NCI-H2196 treated with DMSO at 0.1 percent for 48 hours (cell line): ENCODE measurements around the gene UBALD1.
A peak's percentile ranks its signal among the peaks of the same experiment; 100 is the strongest.
"Not testable (repeated sequence)": the region's sequence is repeated elsewhere in the genome, so short reads cannot be mapped to it uniquely, and the experiment has no call there.

Experiments
- DNase-seq: peaks from one replicate; lab custom pipeline; 2025; ENCODE audit not compliant: unreplicated experiment; lab: John Stamatoyannopoulos, UW

Gene UBALD1

DNA sequence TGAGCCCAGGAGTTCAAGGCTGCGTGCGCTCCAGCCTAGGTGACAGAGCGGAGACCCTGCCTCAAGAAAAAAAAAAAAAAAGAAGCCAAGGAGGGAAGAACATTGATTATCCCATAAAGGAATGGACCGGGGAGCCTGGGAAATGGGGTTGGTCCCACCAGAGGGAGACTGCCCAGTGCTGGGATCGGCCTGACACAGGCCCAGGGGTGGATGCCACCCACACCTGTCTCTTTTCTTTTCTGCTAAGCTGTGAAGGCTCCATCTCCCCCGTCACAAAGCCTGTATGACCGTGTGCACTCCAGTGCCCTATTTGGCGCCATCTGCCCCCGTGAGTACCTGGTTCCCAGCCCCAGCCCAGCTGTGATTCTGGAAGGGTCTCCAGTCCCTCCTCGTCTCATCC lies 15.7 kb downstream of the UBALD1 start:
- no peak for DNase-seq

DNA sequence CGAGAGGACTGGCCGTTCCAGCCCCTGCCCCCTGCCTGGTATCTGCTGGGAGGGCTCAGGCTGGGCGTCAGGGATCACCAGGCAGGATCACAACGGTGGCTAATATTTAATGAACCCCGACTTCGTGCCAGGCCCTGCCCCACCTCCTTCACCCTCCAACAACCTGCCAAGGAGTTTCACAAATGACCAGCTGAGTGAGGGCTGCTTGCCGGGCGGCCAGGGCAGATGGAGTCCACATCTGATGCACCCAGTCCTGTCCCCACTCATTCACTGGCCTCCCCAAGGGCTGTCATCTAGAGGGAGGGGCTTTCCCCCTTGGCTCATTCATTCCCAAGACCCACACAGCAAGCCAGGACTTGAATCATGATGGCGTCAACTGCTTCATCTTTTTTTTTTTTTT lies 17.5 kb downstream of the UBALD1 start:
- no peak for DNase-seq

GRCh38 chr16:4594433-4595410 lies 20.0 kb downstream of the UBALD1 start:
- no peak for DNase-seq

GRCh38 chr16:4593086-4593485 lies 21.6 kb downstream of the UBALD1 start:
- DNase-seq: no peak

DNA sequence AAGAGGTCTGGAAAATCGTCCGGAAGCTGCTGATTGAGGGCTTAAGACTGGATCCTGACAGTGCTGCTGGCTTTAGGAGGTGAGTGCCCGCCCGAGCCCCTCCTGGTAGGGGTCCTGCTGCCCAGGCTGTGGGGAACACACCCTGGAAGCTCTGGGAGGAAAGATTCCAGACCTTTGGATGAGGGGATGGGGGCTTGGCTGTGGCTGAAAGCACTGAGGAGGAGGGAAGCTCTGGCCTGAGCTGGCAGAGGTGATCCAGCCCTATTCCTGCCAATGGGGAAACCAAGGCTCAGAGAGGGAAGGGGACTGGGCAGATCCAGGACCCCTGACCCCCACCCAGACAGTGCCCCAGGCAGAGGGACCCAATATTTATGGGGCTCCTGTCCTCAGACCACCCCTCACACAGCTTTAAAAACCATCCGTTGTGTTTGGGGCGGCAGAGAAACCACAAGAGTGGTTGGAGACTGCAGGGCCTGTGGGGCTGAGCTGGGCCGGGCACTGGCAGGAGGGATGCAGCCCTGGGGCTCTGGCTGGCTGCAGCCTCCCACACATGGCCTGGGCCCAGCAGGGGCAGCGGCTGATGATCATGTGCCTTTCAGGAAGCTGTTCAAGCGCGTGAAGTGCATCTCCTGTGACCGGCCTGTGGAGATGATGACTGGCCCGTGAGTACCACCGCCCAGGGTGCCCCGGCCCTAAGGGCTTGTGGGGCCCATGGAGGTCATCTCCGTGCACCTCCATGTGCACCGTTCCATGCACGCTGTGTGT lies 22.8 kb downstream of the UBALD1 start:
- DNase-seq: no peak

DNA sequence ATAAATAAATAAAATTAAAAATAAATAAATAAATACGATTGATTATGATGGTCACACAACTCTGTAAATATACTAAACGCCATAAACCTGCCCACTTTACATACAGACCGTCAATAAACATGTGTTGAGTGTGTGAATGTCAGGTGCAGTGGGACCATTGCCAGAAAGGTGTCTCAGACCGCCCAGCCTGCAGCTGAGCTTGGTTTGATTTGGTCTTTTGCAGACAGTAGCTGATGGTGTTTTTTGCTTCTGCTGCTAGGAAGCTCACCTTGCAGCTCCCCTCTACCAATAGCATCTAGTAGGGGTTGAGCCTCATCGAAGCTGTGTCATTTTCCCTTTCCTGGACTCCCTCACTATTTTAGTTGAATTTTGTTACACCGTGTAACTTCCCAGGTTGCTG lies 23.5 kb downstream of the UBALD1 start:
- no peak for DNase-seq

DNA sequence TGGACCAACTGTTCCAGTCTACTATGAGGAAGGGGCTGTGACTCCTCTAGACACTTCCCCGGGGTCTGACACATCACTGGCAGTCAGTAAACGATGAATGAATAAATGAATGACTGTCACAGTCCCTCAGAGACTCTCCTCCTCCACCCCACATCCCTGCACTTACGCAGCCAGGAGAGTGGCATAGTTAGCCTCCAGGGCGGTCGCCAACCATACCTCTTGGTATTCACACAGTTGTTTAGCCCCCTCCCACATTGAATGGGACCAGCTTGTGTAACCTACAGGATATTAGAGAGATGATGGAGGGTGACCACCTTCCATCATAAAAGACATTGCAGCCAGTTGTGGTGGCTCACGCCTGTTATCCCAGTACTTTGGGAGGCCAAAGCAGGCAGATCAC lies 25.7 kb downstream of the UBALD1 start:
- DNase-seq: no peak

DNA sequence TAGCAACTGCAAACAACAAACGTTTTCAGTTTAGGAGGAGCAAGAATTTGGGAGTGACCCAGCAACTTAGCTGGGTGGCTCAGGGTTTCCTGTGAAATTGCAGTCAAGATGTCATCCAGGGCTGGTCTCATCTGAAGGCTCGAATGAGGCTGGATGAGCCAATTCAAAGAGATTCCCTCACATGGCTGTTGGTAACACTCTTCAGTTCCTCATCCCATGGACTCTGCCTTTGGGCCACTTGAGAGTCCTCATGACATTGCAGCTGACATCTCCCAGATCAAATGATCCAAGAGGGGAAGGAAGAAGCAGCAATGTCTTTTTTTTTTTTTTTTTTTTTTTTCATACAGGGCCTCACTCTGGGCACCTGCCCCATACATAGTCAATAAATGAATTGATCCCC lies 26.3 kb downstream of the UBALD1 start:
- no peak for DNase-seq

GRCh38 chr16:4586291-4586690 lies 28.4 kb downstream of the UBALD1 start:
- no peak for DNase-seq

GRCh38 chr16:4583906-4584305 lies 30.8 kb downstream of the UBALD1 start:
- no peak for DNase-seq

DNA sequence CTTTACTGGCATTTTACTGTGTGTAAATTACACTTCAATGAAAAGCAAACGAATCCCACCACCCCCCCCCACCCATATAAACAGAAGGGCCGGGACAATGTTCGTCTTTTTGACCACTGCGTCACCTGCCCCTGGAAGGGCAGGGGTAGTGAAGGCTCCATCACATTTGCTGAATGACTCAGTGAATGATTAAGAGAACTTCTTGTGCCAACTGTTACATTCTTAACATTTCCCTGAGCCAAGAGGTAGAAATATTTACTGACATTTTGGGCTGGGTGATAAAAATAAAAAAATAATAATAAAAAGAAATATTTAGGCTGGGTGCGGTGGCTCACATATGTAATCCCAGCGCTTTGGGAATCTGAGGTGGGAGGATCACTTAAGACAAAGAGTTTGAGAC lies 34.4 kb downstream of the UBALD1 start:
- no peak for DNase-seq

GRCh38 chr16:4578961-4579530 lies 35.6 kb downstream of the UBALD1 start:
- peak; percentile 70 for DNase-seq

DNA sequence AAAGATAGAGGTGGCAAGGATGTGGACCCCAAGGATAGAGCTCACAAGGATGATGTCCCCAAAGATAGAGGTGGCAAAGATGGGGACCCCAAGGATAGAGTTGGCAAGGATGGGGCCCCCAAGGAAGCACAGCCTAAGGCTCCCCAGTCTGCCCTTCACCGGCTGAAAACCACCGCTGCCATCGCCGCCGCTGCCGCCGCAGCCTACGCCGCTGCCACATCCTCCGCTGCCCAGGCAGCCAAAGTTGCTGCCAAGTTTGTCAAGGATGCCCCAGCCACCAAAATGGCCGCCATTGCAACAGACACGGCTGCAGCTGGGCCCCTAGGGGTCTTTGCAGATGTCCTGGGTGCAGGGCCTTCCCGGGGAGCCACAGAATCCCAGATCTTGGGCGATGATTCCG lies 38.7 kb downstream of the UBALD1 start:
- no peak for DNase-seq

GRCh38 chr16:4574919-4575705 lies 39.6 kb downstream of the UBALD1 start:
- peak; percentile 51 for DNase-seq

DNA sequence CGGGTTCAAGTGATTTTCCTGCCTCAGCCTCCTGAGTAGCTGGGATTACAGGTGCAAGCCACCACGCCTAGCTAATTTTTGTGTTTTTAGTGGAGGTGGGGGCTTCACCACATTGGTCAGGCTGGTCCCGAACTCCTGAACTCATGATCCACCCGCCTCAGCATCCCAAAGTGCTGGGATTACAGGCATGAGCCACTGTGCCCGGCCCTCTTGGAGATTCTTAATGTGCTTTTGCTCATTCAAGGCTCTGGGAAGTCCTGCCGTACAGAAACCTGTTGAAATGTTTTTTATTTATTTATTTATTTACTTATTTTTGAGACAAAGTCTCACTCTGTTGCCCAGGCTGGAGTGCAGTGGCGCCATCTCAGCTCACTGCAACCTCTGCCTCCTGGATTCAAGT lies 40.8 kb downstream of the UBALD1 start:
- not testable (repeated sequence) for DNase-seq

DNA sequence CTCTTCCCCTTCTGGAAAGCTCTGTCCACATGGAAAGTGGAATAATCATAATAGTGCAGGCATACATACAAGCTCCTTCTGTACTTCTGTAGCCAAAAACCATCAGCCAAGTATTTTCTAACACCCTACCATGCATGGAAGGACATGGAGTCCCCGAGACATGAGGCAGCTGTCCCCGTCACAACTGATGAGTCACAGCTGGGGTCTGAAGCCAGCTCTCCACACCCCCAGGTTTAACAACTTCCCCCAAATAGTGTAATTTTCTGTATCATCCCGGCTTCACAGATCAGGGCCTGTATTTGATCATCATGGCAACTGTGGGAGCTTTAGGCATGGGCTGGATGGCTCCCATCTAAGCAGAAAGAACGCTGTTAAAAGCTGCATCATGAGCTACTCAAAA lies 42.0 kb downstream of the UBALD1 start:
- DNase-seq: no peak

- DNase-seq: no peak
Measured at GRCh38 chr16:4570688-4571321, 43.9 kb downstream of the UBALD1 start.

DNA sequence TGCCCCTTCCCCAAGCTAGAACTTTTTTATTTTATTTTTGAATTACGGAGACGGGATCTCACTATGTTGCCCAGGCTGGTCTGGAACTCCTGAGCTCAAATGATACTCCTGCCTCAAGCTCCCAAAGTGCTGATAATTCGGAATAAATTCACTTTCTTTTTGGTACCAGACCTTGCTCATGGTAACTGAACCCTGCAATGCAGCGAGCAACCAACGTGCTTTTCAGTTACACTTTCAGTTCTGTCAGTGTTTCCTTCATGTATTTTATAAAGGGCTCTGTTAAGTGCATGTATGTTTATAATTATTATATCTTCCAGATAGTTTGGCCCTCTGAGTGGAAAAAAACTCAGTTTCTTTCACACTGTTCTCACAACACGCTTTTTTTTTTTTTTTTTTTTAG lies 44.6 kb downstream of the UBALD1 start:
- no peak for DNase-seq

GRCh38 chr16:4566144-4566543 lies 48.5 kb downstream of the UBALD1 start:
- no peak for DNase-seq

GRCh38 chr16:4564661-4565267 lies 49.9 kb downstream of the UBALD1 start:
- no peak for DNase-seq
